Measurements from ENCODE around the gene TRIM56. TPM values are rescaled to one million over a fixed set of nuclear protein-coding genes. Genes with fewer than 3 reads are reported as not detected.
"Not testable (repeated sequence)": the region's sequence is repeated elsewhere in the genome, so short reads cannot be mapped to it uniquely, and the experiment has no call there.

The TRIM56 gene
- total RNA-seq, 4 donors from 2014 or later: 12.1 to 19.6 (median 13.6) TPM

- intact Hi-C loops (cut with DNase I): no loop called here
- WGBS, 2 donors: 85 to 94% methylated on average over 6 to 17 of the region's 45 CpGs
- Histone ChIP-seq H3K27ac (peak overlapping the region; percentile 40 to 95 (median 53)), H3K9me3 (no peaks in the 10 kb centered on the region), H3K4me1 (peaks cover 26 to 51% (median 34%) of the 10 kb centered on the region in 3 donors), H3K36me3 (peaks cover 9 to 49% (median 25%) of the 10 kb centered on the region in 3 donors), H3K4me3 (peak overlapping the region; percentile 12 to 84 (median 54)), H3K27me3 (no peaks in the 10 kb centered on the region)
- DNase-seq: no peak
- TF ChIP-seq CTCF (IDR thresholded peaks at IDR 0.05) (no peak), POLR2A (IDR thresholded peaks at IDR 0.05) (no peak)
These were observed 2.2 kb downstream of the TRIM56 start for GRCh38 chr7:101087334-101088068.

GRCh38 chr7:101088069-101088425, 2.8 kb downstream of the TRIM56 start:
- TF ChIP-seq CTCF (IDR thresholded peaks at IDR 0.05) (no peak), POLR2A (IDR thresholded peaks at IDR 0.05) (no peak)
- intact Hi-C loops (cut with DNase I): no loop called here

GRCh38 chr7:101088858-101089529, 3.7 kb downstream of the TRIM56 start:
- Histone ChIP-seq H3K27me3 (no peaks in the 10 kb centered on the region), H3K9me3 (no peaks in the 10 kb centered on the region), H3K36me3 (peaks cover 9 to 52% (median 25%) of the 10 kb centered on the region in 3 donors), H3K4me3 (no peak overlapping the region), H3K4me1 (peaks cover 26 to 58% (median 34%) of the 10 kb centered on the region in 3 donors), H3K27ac (no peak overlapping the region)
- 86 to 96% methylated on average over 5 to 25 of the region's 41 CpGs for WGBS, 2 donors
- TF ChIP-seq POLR2A (IDR thresholded peaks at IDR 0.05) (no peak), CTCF (IDR thresholded peaks at IDR 0.05) (no peak)
- intact Hi-C loops (cut with DNase I): no loop called here
- no peak for DNase-seq

More at GRCh38 chr7:101088069-101088425, 2.8 kb downstream of the TRIM56 start:
- Histone ChIP-seq H3K4me3 (peak overlapping the region in 2 of 4 donors; percentile 30 to 84), H3K27me3 (no peaks in the 10 kb centered on the region), H3K9me3 (no peaks in the 10 kb centered on the region), H3K36me3 (peaks cover 9 to 52% (median 25%) of the 10 kb centered on the region in 3 donors), H3K4me1 (peaks cover 26 to 51% (median 34%) of the 10 kb centered on the region in 3 donors), H3K27ac (no peak overlapping the region)
- 90% methylated on average over 6 of the region's 21 CpGs; no CpG with 5 or more reads in 1 of the 2 donors for WGBS, 2 donors
- no peak for DNase-seq

- no peaks in the 10 kb centered on the region for H3K9me3 ChIP-seq
- TF ChIP-seq POLR2A (IDR thresholded peaks at IDR 0.05) (no peak), CTCF (IDR thresholded peaks at IDR 0.05) (no peak)
- no peaks in the 10 kb centered on the region for H3K27me3 ChIP-seq
- H3K27ac ChIP-seq: no peak overlapping the region
- WGBS, 2 donors: 89 to 94% methylated on average over 2 to 6 of the region's 9 CpGs
- peaks cover 21 to 60% (median 30%) of the 10 kb centered on the region in 3 donors for H3K4me1 ChIP-seq
- H3K36me3 ChIP-seq: peaks cover 9 to 52% (median 25%) of the 10 kb centered on the region in 3 donors
- no peak overlapping the region for H3K4me3 ChIP-seq
- no peak for DNase-seq
- intact Hi-C loops (cut with DNase I): no loop called here
These were observed 4.6 kb downstream of the TRIM56 start for GRCh38 chr7:101089876-101090275.

GRCh38 chr7:101092266-101092905, 7.1 kb downstream of the TRIM56 start:
- H3K4me3 ChIP-seq; H3K27me3 ChIP-seq; H3K9me3 ChIP-seq; H3K27ac ChIP-seq; DNase-seq; intact Hi-C loops (cut with DNase I): not testable (repeated sequence)
- Histone ChIP-seq H3K36me3 (peaks cover 9 to 46% (median 25%) of the 10 kb centered on the region in 3 donors), H3K4me1 (peaks cover 4 to 44% (median 13%) of the 10 kb centered on the region in 3 donors)
- WGBS, 2 donors: no CpG with 5 or more reads among the region's 53 CpGs
